ENCODE measurements around the gene ZNF775. TPM values are rescaled to one million over a fixed set of nuclear protein-coding genes. Genes with fewer than 3 reads are reported as not detected.

ZNF775 gene
- total RNA-seq, 1 donor from 2014 or later: 12.1 TPM

DNA sequence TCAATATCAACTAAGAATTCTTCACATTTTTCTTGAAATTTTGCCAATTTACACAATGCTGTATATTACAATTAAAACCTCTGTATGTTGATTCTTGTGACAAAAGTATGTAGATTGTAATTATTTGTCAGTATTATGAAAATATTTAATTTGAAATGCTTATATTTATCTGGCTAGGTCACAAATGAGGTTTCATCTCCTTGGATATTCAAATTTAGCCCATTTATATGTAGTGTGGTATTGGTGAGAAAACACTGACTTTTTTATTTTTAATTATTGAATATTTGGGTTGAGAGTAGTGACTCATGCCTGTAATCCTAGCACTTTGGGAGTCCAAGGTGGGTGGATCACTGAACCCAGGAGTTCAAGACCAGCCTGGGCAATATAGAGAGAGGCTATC is 34.8 kb upstream of the ZNF775 start:
- no peak overlapping the region for H3K27ac Mint-ChIP-seq (ENCODE audit: unreplicated experiment)
- H3K27me3 Mint-ChIP-seq (ENCODE audit: unreplicated experiment): peaks cover 11% of the 10 kb centered on the region
- H3K4me1 Mint-ChIP-seq (ENCODE audit: unreplicated experiment): peaks cover 9% of the 10 kb centered on the region
- TF ChIP-seq, protein P1, sequence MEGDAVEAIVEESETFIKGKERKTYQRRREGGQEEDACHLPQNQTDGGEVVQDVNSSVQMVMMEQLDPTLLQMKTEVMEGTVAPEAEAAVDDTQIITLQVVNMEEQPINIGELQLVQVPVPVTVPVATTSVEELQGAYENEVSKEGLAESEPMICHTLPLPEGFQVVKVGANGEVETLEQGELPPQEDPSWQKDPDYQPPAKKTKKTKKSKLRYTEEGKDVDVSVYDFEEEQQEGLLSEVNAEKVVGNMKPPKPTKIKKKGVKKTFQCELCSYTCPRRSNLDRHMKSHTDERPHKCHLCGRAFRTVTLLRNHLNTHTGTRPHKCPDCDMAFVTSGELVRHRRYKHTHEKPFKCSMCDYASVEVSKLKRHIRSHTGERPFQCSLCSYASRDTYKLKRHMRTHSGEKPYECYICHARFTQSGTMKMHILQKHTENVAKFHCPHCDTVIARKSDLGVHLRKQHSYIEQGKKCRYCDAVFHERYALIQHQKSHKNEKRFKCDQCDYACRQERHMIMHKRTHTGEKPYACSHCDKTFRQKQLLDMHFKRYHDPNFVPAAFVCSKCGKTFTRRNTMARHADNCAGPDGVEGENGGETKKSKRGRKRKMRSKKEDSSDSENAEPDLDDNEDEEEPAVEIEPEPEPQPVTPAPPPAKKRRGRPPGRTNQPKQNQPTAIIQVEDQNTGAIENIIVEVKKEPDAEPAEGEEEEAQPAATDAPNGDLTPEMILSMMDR (IDR thresholded peaks at IDR 0.05; ENCODE audit: unreplicated experiment): no peak
- no peak for DNase-seq (ENCODE audit: low spot score)
- H3K4me3 Mint-ChIP-seq (ENCODE audit: unreplicated experiment): no peak overlapping the region
- H3K9me3 Mint-ChIP-seq (ENCODE audit: unreplicated experiment): peaks cover 5% of the 10 kb centered on the region
- peaks cover 17% of the 10 kb centered on the region for H3K36me3 Mint-ChIP-seq (ENCODE audit: low read depth, unreplicated experiment)

DNA sequence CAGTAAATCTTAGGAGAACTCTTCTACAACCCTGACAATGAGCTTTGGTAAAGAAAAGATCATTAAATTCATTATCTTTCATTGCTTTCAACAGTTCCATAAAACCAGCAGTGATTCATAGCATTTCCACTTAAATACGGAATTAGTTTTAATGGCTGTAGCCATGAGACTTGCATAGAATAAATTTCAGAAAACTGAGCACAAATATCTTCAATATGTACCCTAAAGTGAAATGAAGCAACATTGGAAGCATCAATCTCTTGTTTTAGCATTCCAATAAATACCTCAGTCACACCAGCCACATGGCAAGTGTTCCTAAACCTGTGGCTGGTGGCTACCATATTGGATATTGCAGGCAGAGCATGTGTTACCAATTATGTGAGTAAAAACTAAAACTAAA is 34.1 kb upstream of the ZNF775 start:
- Mint-ChIP-seq H3K27me3 (ENCODE audit: unreplicated experiment) (peaks cover 11% of the 10 kb centered on the region), H3K4me3 (ENCODE audit: unreplicated experiment) (no peak overlapping the region), H3K27ac (ENCODE audit: unreplicated experiment) (no peak overlapping the region), H3K9me3 (ENCODE audit: unreplicated experiment) (peaks cover 5% of the 10 kb centered on the region), H3K36me3 (ENCODE audit: low read depth, unreplicated experiment) (peaks cover 17% of the 10 kb centered on the region), H3K4me1 (ENCODE audit: unreplicated experiment) (peaks cover 5% of the 10 kb centered on the region)
- no peak for DNase-seq (ENCODE audit: low spot score)
- TF ChIP-seq, protein P1 (IDR thresholded peaks at IDR 0.05; ENCODE audit: unreplicated experiment): no peak

- H3K4me3 Mint-ChIP-seq (ENCODE audit: unreplicated experiment): no peak overlapping the region
- H3K36me3 Mint-ChIP-seq (ENCODE audit: low read depth, unreplicated experiment): peaks cover 17% of the 10 kb centered on the region
- H3K27ac Mint-ChIP-seq (ENCODE audit: unreplicated experiment): no peak overlapping the region
- peaks cover 4% of the 10 kb centered on the region for H3K4me1 Mint-ChIP-seq (ENCODE audit: unreplicated experiment)
- DNase-seq (ENCODE audit: low spot score): no peak
- peaks cover 5% of the 10 kb centered on the region for H3K9me3 Mint-ChIP-seq (ENCODE audit: unreplicated experiment)
- peaks cover 8% of the 10 kb centered on the region for H3K27me3 Mint-ChIP-seq (ENCODE audit: unreplicated experiment)
- TF ChIP-seq, protein P1 (IDR thresholded peaks at IDR 0.05; ENCODE audit: unreplicated experiment): no peak
Measured at GRCh38 chr7:150346922-150347321, 32.2 kb upstream of the ZNF775 start.

- Mint-ChIP-seq H3K36me3 (ENCODE audit: low read depth, unreplicated experiment) (no peaks in the 10 kb centered on the region), H3K9me3 (ENCODE audit: unreplicated experiment) (no peaks in the 10 kb centered on the region), H3K4me1 (ENCODE audit: unreplicated experiment) (no peaks in the 10 kb centered on the region), H3K4me3 (ENCODE audit: unreplicated experiment) (no peak overlapping the region), H3K27ac (ENCODE audit: unreplicated experiment) (no peak overlapping the region), H3K27me3 (ENCODE audit: unreplicated experiment) (no peaks in the 10 kb centered on the region)
- no peak for DNase-seq (ENCODE audit: low spot score)
- TF ChIP-seq, protein P1 (IDR thresholded peaks at IDR 0.05; ENCODE audit: unreplicated experiment): no peak
Measured at GRCh38 chr7:150351587-150352194, 27.4 kb upstream of the ZNF775 start.

GRCh38 chr7:150355666-150356059 is 23.5 kb upstream of the ZNF775 start:
- peaks cover 2% of the 10 kb centered on the region for H3K27me3 Mint-ChIP-seq (ENCODE audit: unreplicated experiment)
- no peak for DNase-seq (ENCODE audit: low spot score)
- no peaks in the 10 kb centered on the region for H3K36me3 Mint-ChIP-seq (ENCODE audit: low read depth, unreplicated experiment)
- TF ChIP-seq, protein P1 (IDR thresholded peaks at IDR 0.05; ENCODE audit: unreplicated experiment): no peak
- no peak overlapping the region for H3K27ac Mint-ChIP-seq (ENCODE audit: unreplicated experiment)
- H3K4me3 Mint-ChIP-seq (ENCODE audit: unreplicated experiment): no peak overlapping the region
- peaks cover 3% of the 10 kb centered on the region for H3K4me1 Mint-ChIP-seq (ENCODE audit: unreplicated experiment)
- no peaks in the 10 kb centered on the region for H3K9me3 Mint-ChIP-seq (ENCODE audit: unreplicated experiment)

Measured in endothelial cell (in vitro differentiated cells).